ENCODE results near the gene INPP4A.

INPP4A gene

DNA sequence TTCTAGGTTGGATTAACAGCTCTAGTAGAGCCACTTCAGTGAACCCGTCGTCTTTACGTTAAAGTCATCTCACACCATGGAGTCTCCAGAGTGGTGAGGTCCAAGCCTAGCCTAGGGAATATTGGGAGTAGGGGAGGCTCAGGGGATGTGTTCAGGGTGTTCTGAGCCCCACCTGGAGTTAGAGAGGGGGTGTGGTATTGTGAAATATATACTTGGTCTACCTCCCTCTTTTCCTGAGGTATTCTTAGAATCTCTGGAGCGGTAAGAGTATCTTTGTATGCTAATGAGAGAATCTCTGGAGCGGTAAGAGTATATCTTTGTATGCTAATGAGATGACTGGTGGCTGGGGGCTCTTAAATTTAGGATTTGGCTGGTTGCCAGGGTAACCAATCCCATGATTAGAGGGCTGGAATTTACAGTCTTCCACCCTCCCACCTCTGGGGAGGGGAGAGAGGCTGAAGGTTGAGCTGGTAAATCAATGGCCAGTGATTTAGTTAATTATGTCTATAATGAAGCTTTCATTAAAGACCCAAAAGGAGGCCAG, 69.5 kb downstream of the INPP4A start:
- no peaks in the 10 kb centered on the region for H3K36me3 Mint-ChIP-seq

GRCh38 chr2:98514879-98515249, 70.2 kb downstream of the INPP4A start:
- Mint-ChIP-seq H3K27me3 (no peaks in the 10 kb centered on the region), H3K36me3 (no peaks in the 10 kb centered on the region), H3K4me3 (peak overlapping the region; percentile 62), H3K9me3 (ENCODE audit: low read depth) (no peaks in the 10 kb centered on the region), H3K27ac (peak overlapping the region; percentile 68), H3K4me1 (ENCODE audit: low read depth) (peaks cover 75% of the 10 kb centered on the region)

More for the DNA sequence above, 69.5 kb downstream of the INPP4A start:
- Mint-ChIP-seq H3K27me3 (no peaks in the 10 kb centered on the region), H3K9me3 (ENCODE audit: low read depth) (no peaks in the 10 kb centered on the region), H3K4me1 (ENCODE audit: low read depth) (peaks cover 82% of the 10 kb centered on the region), H3K4me3 (no peak overlapping the region), H3K27ac (peak overlapping the region; percentile 13)

- Mint-ChIP-seq H3K4me1 (ENCODE audit: low read depth) (peaks cover 69% of the 10 kb centered on the region), H3K36me3 (no peaks in the 10 kb centered on the region), H3K4me3 (peak overlapping the region; percentile 62), H3K27me3 (no peaks in the 10 kb centered on the region), H3K9me3 (ENCODE audit: low read depth) (no peaks in the 10 kb centered on the region), H3K27ac (peak overlapping the region; percentile 68)
These were observed 70.8 kb downstream of the INPP4A start for GRCh38 chr2:98515250-98515991.

GRCh38 chr2:98516571-98516970, 71.9 kb downstream of the INPP4A start:
- Mint-ChIP-seq H3K9me3 (ENCODE audit: low read depth) (no peaks in the 10 kb centered on the region), H3K4me3 (no peak overlapping the region), H3K27ac (peak overlapping the region; percentile 46), H3K27me3 (no peaks in the 10 kb centered on the region), H3K4me1 (ENCODE audit: low read depth) (peaks cover 60% of the 10 kb centered on the region), H3K36me3 (no peaks in the 10 kb centered on the region)

GRCh38 chr2:98517636-98518035, 73.0 kb downstream of the INPP4A start:
- H3K27me3 Mint-ChIP-seq, result no peaks in the 10 kb centered on the region
- peak overlapping the region; percentile 46 for H3K27ac Mint-ChIP-seq
- H3K4me3 Mint-ChIP-seq, result no peak overlapping the region
- no peaks in the 10 kb centered on the region for H3K36me3 Mint-ChIP-seq
- H3K9me3 Mint-ChIP-seq (ENCODE audit: low read depth), result no peaks in the 10 kb centered on the region
- peaks cover 51% of the 10 kb centered on the region for H3K4me1 Mint-ChIP-seq (ENCODE audit: low read depth)

- peak overlapping the region; percentile 50 for H3K27ac Mint-ChIP-seq
These were observed 73.4 kb downstream of the INPP4A start for GRCh38 chr2:98518101-98518500.

DNA sequence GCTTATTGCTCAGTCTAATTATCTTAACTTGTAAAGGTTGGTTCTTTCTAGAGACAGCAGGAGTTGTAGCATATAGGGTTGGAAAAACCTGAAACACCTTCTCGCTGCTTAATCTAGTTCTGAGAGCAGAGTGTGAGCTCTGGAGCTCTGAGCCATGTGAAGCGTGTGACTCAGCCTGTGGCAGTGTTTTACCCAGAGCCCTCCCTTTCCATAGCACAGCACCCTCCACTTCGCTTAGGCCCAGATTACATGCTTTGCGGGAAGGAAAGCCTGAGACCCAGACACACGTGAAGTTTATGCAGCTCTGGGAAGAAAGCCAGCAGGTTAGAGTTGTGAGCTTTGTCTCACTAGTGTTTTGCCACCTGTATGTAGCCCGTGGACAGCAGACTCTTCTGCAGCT, 74.5 kb downstream of the INPP4A start:
- H3K4me3 Mint-ChIP-seq, result no peak overlapping the region
- H3K4me1 Mint-ChIP-seq (ENCODE audit: low read depth), result peaks cover 37% of the 10 kb centered on the region
- no peaks in the 10 kb centered on the region for H3K27me3 Mint-ChIP-seq
- H3K9me3 Mint-ChIP-seq (ENCODE audit: low read depth), result no peaks in the 10 kb centered on the region
- H3K36me3 Mint-ChIP-seq, result peaks cover 8% of the 10 kb centered on the region
- H3K27ac Mint-ChIP-seq, result no peak overlapping the region

More at GRCh38 chr2:98518101-98518500, 73.4 kb downstream of the INPP4A start:
- Mint-ChIP-seq H3K4me1 (ENCODE audit: low read depth) (peaks cover 47% of the 10 kb centered on the region), H3K36me3 (peaks cover 4% of the 10 kb centered on the region), H3K4me3 (no peak overlapping the region), H3K27me3 (no peaks in the 10 kb centered on the region), H3K9me3 (ENCODE audit: low read depth) (no peaks in the 10 kb centered on the region)

DNA sequence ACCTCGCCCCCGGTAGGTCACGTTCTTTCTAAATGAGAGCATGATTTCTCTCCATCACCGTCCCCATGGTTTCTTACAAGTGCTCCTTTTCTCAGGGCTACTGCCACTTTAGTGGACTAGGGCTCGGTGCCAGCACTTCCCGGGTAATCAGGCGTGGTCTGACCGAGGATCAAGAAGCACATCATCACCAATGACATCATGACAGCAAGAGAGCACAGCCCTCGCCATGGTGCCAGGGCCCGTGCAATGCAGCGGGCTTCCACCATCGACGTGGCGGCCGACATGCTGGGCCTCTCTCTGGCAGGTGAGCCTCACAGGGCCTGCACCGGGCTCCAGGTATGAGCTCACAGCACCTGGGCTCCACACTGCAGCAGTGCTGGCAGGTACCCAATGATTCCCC, 75.2 kb downstream of the INPP4A start:
- H3K4me1 Mint-ChIP-seq (ENCODE audit: low read depth), result peaks cover 34% of the 10 kb centered on the region

DNA sequence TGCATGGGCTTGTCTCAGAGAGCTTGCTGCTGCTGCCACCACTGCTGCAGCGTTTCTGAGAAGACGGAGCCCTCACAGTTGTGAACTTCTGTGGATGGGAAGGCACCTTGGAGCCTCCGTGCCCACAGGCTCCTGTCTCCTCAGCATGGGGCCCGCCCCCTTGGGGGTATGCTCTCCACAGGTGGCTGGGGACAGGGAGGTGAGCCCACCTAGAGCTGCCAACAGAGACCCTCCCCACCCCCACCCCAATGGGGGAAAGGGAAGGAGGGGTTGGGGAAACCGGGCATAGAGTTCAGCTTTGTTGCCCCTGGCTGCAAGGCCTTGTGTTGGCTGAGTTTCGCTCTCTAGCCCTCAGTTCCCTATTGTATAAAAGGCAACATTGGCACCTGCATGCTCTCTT, 76.1 kb downstream of the INPP4A start:
- Mint-ChIP-seq H3K4me3 (no peak overlapping the region), H3K9me3 (ENCODE audit: low read depth) (no peaks in the 10 kb centered on the region), H3K4me1 (ENCODE audit: low read depth) (peaks cover 25% of the 10 kb centered on the region), H3K27ac (no peak overlapping the region), H3K27me3 (no peaks in the 10 kb centered on the region), H3K36me3 (peaks cover 8% of the 10 kb centered on the region)

More for the DNA sequence above, 75.2 kb downstream of the INPP4A start:
- no peak overlapping the region for H3K4me3 Mint-ChIP-seq
- H3K27ac Mint-ChIP-seq, result no peak overlapping the region
- no peaks in the 10 kb centered on the region for H3K27me3 Mint-ChIP-seq
- no peaks in the 10 kb centered on the region for H3K9me3 Mint-ChIP-seq (ENCODE audit: low read depth)
- H3K36me3 Mint-ChIP-seq, result peaks cover 8% of the 10 kb centered on the region

DNA sequence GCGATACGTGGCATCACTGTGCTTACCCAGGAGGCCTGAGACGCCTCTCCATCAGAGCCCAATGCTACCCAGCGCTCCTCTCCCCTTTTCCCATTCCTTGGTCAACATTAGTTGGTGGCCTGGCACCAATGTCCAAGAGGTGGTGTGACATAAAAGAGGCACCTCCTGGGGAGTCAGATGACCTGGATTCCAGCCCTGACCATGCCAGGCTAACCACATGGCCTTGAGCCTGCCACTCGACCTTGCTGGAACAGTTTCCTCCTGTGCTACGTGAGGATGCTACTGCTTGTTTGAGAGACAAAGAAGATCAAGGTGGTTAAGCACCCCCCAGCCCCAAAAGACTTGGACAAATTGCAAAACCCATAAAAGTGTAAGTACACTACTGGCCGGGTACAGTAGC, 76.6 kb downstream of the INPP4A start:
- no peak overlapping the region for H3K4me3 Mint-ChIP-seq
- peaks cover 8% of the 10 kb centered on the region for H3K36me3 Mint-ChIP-seq
- H3K27me3 Mint-ChIP-seq, result no peaks in the 10 kb centered on the region
- H3K27ac Mint-ChIP-seq, result no peak overlapping the region
- peaks cover 21% of the 10 kb centered on the region for H3K4me1 Mint-ChIP-seq (ENCODE audit: low read depth)
- no peaks in the 10 kb centered on the region for H3K9me3 Mint-ChIP-seq (ENCODE audit: low read depth)

GRCh38 chr2:98522854-98523253, 78.2 kb downstream of the INPP4A start:
- Mint-ChIP-seq H3K27ac (no peak overlapping the region), H3K27me3 (no peaks in the 10 kb centered on the region), H3K36me3 (peaks cover 8% of the 10 kb centered on the region), H3K4me3 (no peak overlapping the region), H3K4me1 (ENCODE audit: low read depth) (peaks cover 5% of the 10 kb centered on the region), H3K9me3 (ENCODE audit: low read depth) (no peaks in the 10 kb centered on the region)

DNA sequence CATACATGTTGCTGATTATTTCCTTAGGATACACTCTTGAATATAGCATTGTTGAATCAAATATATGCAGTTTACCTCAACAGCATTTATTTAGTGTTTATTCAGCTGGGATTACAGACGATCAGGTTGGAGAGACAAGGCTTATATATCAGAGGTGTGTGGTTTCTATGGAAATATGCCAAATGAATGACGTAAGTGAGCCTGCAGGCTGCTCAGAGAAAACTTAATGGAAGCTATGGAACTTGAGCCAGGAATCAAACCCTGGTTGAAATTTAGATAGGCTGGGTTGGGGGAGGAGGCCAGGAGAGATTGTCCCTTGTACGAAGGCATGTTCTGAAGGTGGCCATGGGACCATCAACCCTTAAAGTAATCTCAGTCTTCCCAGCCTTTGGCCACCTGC, 79.5 kb downstream of the INPP4A start:
- H3K4me1 Mint-ChIP-seq (ENCODE audit: low read depth), result no peaks in the 10 kb centered on the region
- H3K27me3 Mint-ChIP-seq, result no peaks in the 10 kb centered on the region
- peak overlapping the region; percentile 24 for H3K27ac Mint-ChIP-seq
- H3K36me3 Mint-ChIP-seq, result peaks cover 10% of the 10 kb centered on the region
- no peaks in the 10 kb centered on the region for H3K9me3 Mint-ChIP-seq (ENCODE audit: low read depth)
- no peak overlapping the region for H3K4me3 Mint-ChIP-seq

DNA sequence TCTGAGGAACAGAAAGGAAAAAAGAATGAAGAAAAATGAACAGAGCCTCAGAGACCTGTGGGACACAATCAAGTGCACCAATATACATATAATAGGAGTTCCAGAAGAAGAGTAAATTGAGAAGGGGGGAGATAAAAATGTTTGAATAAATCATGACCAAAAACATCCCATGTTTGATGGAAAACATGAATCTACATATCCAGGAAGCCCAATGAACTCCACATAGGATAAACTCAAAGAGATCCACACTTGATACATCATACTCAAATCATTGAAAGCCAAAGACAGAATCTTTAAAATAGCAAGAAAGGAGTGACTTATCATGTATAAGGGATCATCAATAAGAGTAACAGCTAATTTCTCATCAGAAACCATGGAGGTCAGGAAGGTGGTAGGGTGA, 83.7 kb downstream of the INPP4A start:
- no peaks in the 10 kb centered on the region for H3K27me3 Mint-ChIP-seq
- H3K4me1 Mint-ChIP-seq (ENCODE audit: low read depth), result no peaks in the 10 kb centered on the region
- H3K4me3 Mint-ChIP-seq, result no peak overlapping the region
- no peaks in the 10 kb centered on the region for H3K9me3 Mint-ChIP-seq (ENCODE audit: low read depth)
- H3K36me3 Mint-ChIP-seq, result peaks cover 11% of the 10 kb centered on the region
- H3K27ac Mint-ChIP-seq, result no peak overlapping the region

GRCh38 chr2:98530114-98530513, 85.5 kb downstream of the INPP4A start:
- H3K27me3 Mint-ChIP-seq, result no peaks in the 10 kb centered on the region
- no peak overlapping the region for H3K4me3 Mint-ChIP-seq
- H3K4me1 Mint-ChIP-seq (ENCODE audit: low read depth), result no peaks in the 10 kb centered on the region
- H3K27ac Mint-ChIP-seq, result peak overlapping the region; percentile 58
- H3K9me3 Mint-ChIP-seq (ENCODE audit: low read depth), result no peaks in the 10 kb centered on the region
- H3K36me3 Mint-ChIP-seq, result peaks cover 9% of the 10 kb centered on the region

GRCh38 chr2:98532756-98533155, 88.1 kb downstream of the INPP4A start:
- H3K9me3 Mint-ChIP-seq (ENCODE audit: low read depth), result no peaks in the 10 kb centered on the region
- no peak overlapping the region for H3K4me3 Mint-ChIP-seq
- no peaks in the 10 kb centered on the region for H3K4me1 Mint-ChIP-seq (ENCODE audit: low read depth)
- H3K27me3 Mint-ChIP-seq, result no peaks in the 10 kb centered on the region
- no peak overlapping the region for H3K27ac Mint-ChIP-seq
- peaks cover 9% of the 10 kb centered on the region for H3K36me3 Mint-ChIP-seq

- Mint-ChIP-seq H3K36me3 (peaks cover 7% of the 10 kb centered on the region), H3K4me1 (ENCODE audit: low read depth) (no peaks in the 10 kb centered on the region), H3K27me3 (no peaks in the 10 kb centered on the region), H3K27ac (peak overlapping the region; percentile 13), H3K4me3 (no peak overlapping the region), H3K9me3 (ENCODE audit: low read depth) (no peaks in the 10 kb centered on the region)
These were observed 88.9 kb downstream of the INPP4A start for GRCh38 chr2:98533547-98533946.
